IMR-90 (cell line): ENCODE data around the gene TFAM. TPM values are rescaled to one million over a fixed set of nuclear protein-coding genes. Genes with fewer than 3 reads are reported as not detected.

Source experiments
- ATAC-seq: fragments of 200-7000 bp; cut with Tn5 transposase; 2 replicates; pipeline ENCODE4 v1.9.1; 2020; ENCODE audit warnings: low read depth, mild to moderate bottlenecking, moderate library complexity
- BruUV-seq: library from RNA; stranded (reverse); fragments of 400-500 nt; replicated peaks from 2 replicates; lab custom pipeline; 2021; lab: Mats Ljungman, UMichigan
- CTCF ChIA-PET: fragments of 300-600 bp; formaldehyde crosslinking; extraction: SDS; loops from one replicate; lab custom pipeline; 2021; ENCODE audit warnings: antibody characterized with exemption; lab: Yijun Ruan, JAX
- POLR2A ChIA-PET: fragments of 300-600 bp; sonication (Branson Sonifier 250); formaldehyde crosslinking; loops from one replicate; lab custom pipeline; 2022; ENCODE audit warnings: antibody characterized with exemption; ENCODE audit not compliant: unreplicated experiment; lab: Charles Lee
- DNase-seq: peaks from one replicate; pipeline ENCODE4 v3.0.0; 2013
- H2AFZ ChIP-seq: replicated peaks from 2 replicates; pipeline ENCODE3; 2013; ENCODE audit warnings: low read length, mild to moderate bottlenecking; ENCODE audit not compliant: poor library complexity
- H2AK5ac ChIP-seq: 2 replicates; pipeline ENCODE4 v1.6.1; 2013; ENCODE audit warnings: low read depth, low read length, inconsistent platforms
- H2AK9ac ChIP-seq: replicated peaks from 2 replicates; pipeline ENCODE3; 2013; ENCODE audit warnings: mild to moderate bottlenecking, low read depth, low read length, moderate library complexity; ENCODE audit not compliant: poor library complexity
- H2BK120ac ChIP-seq: 2 replicates; pipeline ENCODE4 v1.6.1; 2013; ENCODE audit warnings: low read depth, low read length, inconsistent platforms
- H2BK15ac ChIP-seq: 3 replicates; pipeline ENCODE4 v1.6.1; 2013; ENCODE audit warnings: low read depth, low read length, inconsistent platforms
- H2BK20ac ChIP-seq: 2 replicates; pipeline ENCODE4 v1.6.1; 2013; ENCODE audit warnings: low read depth, mild to moderate bottlenecking, inconsistent platforms, low read length, moderate library complexity
- H2BK5ac ChIP-seq: 2 replicates; pipeline ENCODE4 v1.6.1; 2013; ENCODE audit warnings: mild to moderate bottlenecking, low read depth, low read length, inconsistent platforms; ENCODE audit not compliant: poor library complexity, severe bottlenecking
- H3K14ac ChIP-seq: replicated peaks from 2 replicates; pipeline ENCODE4 v1.6.1; 2013; ENCODE audit warnings: low read depth, low read length, inconsistent platforms
- H3K18ac ChIP-seq: 2 replicates; pipeline ENCODE4 v1.6.1; 2013; ENCODE audit warnings: low read depth, low read length, control low read depth
- H3K23ac ChIP-seq: 2 replicates; pipeline ENCODE4 v1.6.1; 2013; ENCODE audit warnings: low read depth, low read length, inconsistent platforms
- H3K27ac ChIP-seq: 2 replicates; pipeline ENCODE4 v1.5.1; 2013; ENCODE audit warnings: mild to moderate bottlenecking, control low read depth, low read length; ENCODE audit not compliant: insufficient read depth
- H3K27me3 ChIP-seq: 2 replicates; pipeline ENCODE4 v1.6.1; 2013; ENCODE audit warnings: low read length; ENCODE audit not compliant: control insufficient read depth, insufficient read depth
- H3K36me3 ChIP-seq: 2 replicates; pipeline ENCODE4 v1.6.1; 2013; ENCODE audit warnings: low read length, mixed read lengths; ENCODE audit not compliant: control insufficient read depth, insufficient read depth
- H3K4ac ChIP-seq: 2 replicates; pipeline ENCODE4 v1.6.1; 2013; ENCODE audit warnings: low read depth, low read length, inconsistent platforms
- H3K4me1 ChIP-seq: 2 replicates; pipeline ENCODE4 v1.6.1; 2013; ENCODE audit warnings: low read length, mixed read lengths; ENCODE audit not compliant: control insufficient read depth, insufficient read depth
- H3K4me2 ChIP-seq: 2 replicates; pipeline ENCODE4 v1.6.1; 2013; ENCODE audit warnings: low read depth, mild to moderate bottlenecking, control low read depth, low read length, moderate library complexity
- H3K4me3 ChIP-seq: 2 replicates; pipeline ENCODE4 v1.5.1; 2013; ENCODE audit warnings: low read depth, mild to moderate bottlenecking, control low read depth, low read length, moderate library complexity; ENCODE audit not compliant: insufficient read depth
- H3K56ac ChIP-seq: 2 replicates; pipeline ENCODE4 v1.6.1; 2013; ENCODE audit warnings: low read length, inconsistent platforms; ENCODE audit not compliant: insufficient read depth; ENCODE audit errors: extremely low read depth
- H3K79me1 ChIP-seq, 2 experiments: 2 replicates each; pipeline ENCODE4 v1.6.1; 2013; ENCODE audit warnings: low read length in 2 of 2, inconsistent platforms in 1 of 2, low read depth in 1 of 2
- H3K9ac ChIP-seq: 2 replicates; pipeline ENCODE4 v1.6.1; 2013; ENCODE audit warnings: low read depth, low read length, control low read depth
- H3K9me1 ChIP-seq: 2 replicates; pipeline ENCODE4 v1.6.1; 2013; ENCODE audit warnings: low read length, inconsistent platforms; ENCODE audit not compliant: insufficient read depth
- H3K9me3 ChIP-seq: 2 replicates; pipeline ENCODE4 v1.6.1; 2013; ENCODE audit warnings: low read length; ENCODE audit not compliant: control insufficient read depth, insufficient read depth
- H4K20me1 ChIP-seq: 2 replicates; pipeline ENCODE4 v1.6.1; 2013; ENCODE audit warnings: low read length, inconsistent platforms; ENCODE audit not compliant: insufficient read depth
- H4K5ac ChIP-seq: 2 replicates; pipeline ENCODE4 v1.6.1; 2013; ENCODE audit warnings: mild to moderate bottlenecking, low read depth, low read length, control low read depth
- H4K8ac ChIP-seq, 2 experiments: 2 replicates each; pipeline ENCODE4 v1.6.1; 2013; ENCODE audit warnings: low read depth in 2 of 2, low read length in 2 of 2, control low read depth in 1 of 2, inconsistent platforms in 1 of 2
- H4K91ac ChIP-seq: 2 replicates; pipeline ENCODE4 v1.6.1; 2013; ENCODE audit warnings: low read depth, low read length, inconsistent platforms; ENCODE audit not compliant: insufficient read depth
- BHLHE40 ChIP-seq: fragments of 150-350 bp; IDR thresholded peaks from 2 replicates; pipeline ENCODE4 v1.6.1; 2016; ENCODE audit warnings: mild to moderate bottlenecking, low read depth, low read length
- CEBPB ChIP-seq: IDR thresholded peaks from 2 replicates; pipeline ENCODE4 v1.6.1; 2012; ENCODE audit warnings: low read depth, low read length, improper control_type of control experiment
- CHD1 ChIP-seq: IDR thresholded peaks from 2 replicates; pipeline ENCODE4 v1.6.1; 2012; ENCODE audit warnings: low read depth, low read length, improper control_type of control experiment
- CTCF ChIP-seq: conservative IDR thresholded peaks from 2 replicates; pipeline ENCODE4 v1.5.1; 2012; ENCODE audit warnings: mild to moderate bottlenecking, low read depth, low read length, improper control_type of control experiment
- ELK1 ChIP-seq: fragments of 150-350 bp; IDR thresholded peaks from 2 replicates; pipeline ENCODE4 v1.6.1; 2016; ENCODE audit warnings: low read depth, mild to moderate bottlenecking, low read length, moderate library complexity, borderline replicate concordance
- FOS ChIP-seq: fragments of 150-350 bp; IDR thresholded peaks from 2 replicates; pipeline ENCODE4 v1.6.1; 2016; ENCODE audit warnings: low read depth, low read length
- MAFK ChIP-seq: IDR thresholded peaks from 2 replicates; pipeline ENCODE4 v1.6.1; 2012; ENCODE audit warnings: low read depth, low read length, improper control_type of control experiment
- MAZ ChIP-seq: IDR thresholded peaks from 2 replicates; pipeline ENCODE4 v1.6.1; 2012; ENCODE audit warnings: low read depth, mild to moderate bottlenecking, low read length, improper control_type of control experiment, moderate library complexity, borderline replicate concordance
- MXI1 ChIP-seq: IDR thresholded peaks from 2 replicates; pipeline ENCODE4 v1.6.1; 2012; ENCODE audit warnings: low read depth, mild to moderate bottlenecking, low read length, moderate library complexity, borderline replicate concordance
- NFE2L2 ChIP-seq: fragments of 150-350 bp; IDR thresholded peaks from 2 replicates; pipeline ENCODE4 v1.6.1; 2016; ENCODE audit warnings: low read depth, mild to moderate bottlenecking, low read length
- POLR2A ChIP-seq: IDR thresholded peaks from 2 replicates; pipeline ENCODE4 v1.6.1; 2012; ENCODE audit warnings: mild to moderate bottlenecking, low read depth, low read length
- RAD21 ChIP-seq: IDR thresholded peaks from 2 replicates; pipeline ENCODE4 v1.6.1; 2012; ENCODE audit warnings: low read length, improper control_type of control experiment
- RCOR1 ChIP-seq: IDR thresholded peaks from 2 replicates; pipeline ENCODE4 v1.6.1; 2012; ENCODE audit warnings: mild to moderate bottlenecking, low read length, improper control_type of control experiment; ENCODE audit not compliant: insufficient replicate concordance
- RFX5 ChIP-seq: IDR thresholded peaks from 2 replicates; pipeline ENCODE4 v1.8.0; 2012; ENCODE audit warnings: low read depth, mild to moderate bottlenecking, low read length, moderate library complexity
- SMC3 ChIP-seq: fragments of 150-350 bp; IDR thresholded peaks from 2 replicates; pipeline ENCODE4 v1.6.1; 2016; ENCODE audit warnings: low read depth, mild to moderate bottlenecking, antibody characterized with exemption, low read length, moderate library complexity
- USF2 ChIP-seq: fragments of 150-350 bp; IDR thresholded peaks from 2 replicates; pipeline ENCODE4 v1.6.1; 2017; ENCODE audit warnings: mild to moderate bottlenecking, antibody characterized with exemption, low read length, low read depth
- WGBS, 2 experiments: methylation state at CpG; one replicate each; pipeline versions ENCODE4 v1.1.5 to v1.1.7; 2013; ENCODE audit warnings: missing lambda C conversion rate in 2 of 2; ENCODE audit not compliant: insufficient read length in 1 of 2; ENCODE audit errors: extremely low coverage in 2 of 2; 5-methylcytosine and 5-hydroxymethylcytosine counted together
- dilution Hi-C: fragments of 300-500 bp; cut with HindIII; formaldehyde crosslinking; loops from one replicate; pipeline ENCODE4 v1.14.3; 2018; ENCODE audit warnings: low sequenced_read_pairs; ENCODE audit not compliant: unreplicated experiment
- in situ Hi-C: fragments of 300-500 bp; cut with MboI; formaldehyde crosslinking; loops from 3 replicates; pipeline ENCODE4 v1.14.3; 2019; ENCODE audit warnings: low sequenced_read_pairs, inconsistent platforms, mixed read lengths
- intact Hi-C: fragments of 100-400 bp; cut with micrococcal nuclease; formaldehyde crosslinking; loops from 2 replicates; pipeline ENCODE4 v1.10.0; 2022
- polyA plus RNA-seq, 3 experiments: library from polyadenylated mRNA; depleted of rRNA; stranded (reverse); fragments of >200 nt; gene quantifications; 2 replicates each; pipeline ENCODE4 v1.2.3, GENCODE V29; 2012; ENCODE audit warnings: low replicate concordance in 1 of 3
- total RNA-seq: library from RNA; depleted of rRNA; stranded (reverse); fragments of >200 nt; gene quantifications from 2 replicates; pipeline ENCODE4 v1.2.3, GENCODE V29; 2012

The TFAM gene
- total and polyA plus RNA-seq, 2 of the 4 experiments (the other 2 are of a cell fraction) = 7.6 to 16.7 TPM

- no peak overlapping the region for H2AK9ac ChIP-seq
- H4K5ac ChIP-seq = no peak overlapping the region
- H3K79me1 ChIP-seq = no peaks in the 10 kb centered on the region
- H2BK15ac ChIP-seq = no peak overlapping the region
- no peak overlapping the region for H3K18ac ChIP-seq
- no peak overlapping the region for H3K4me2 ChIP-seq
- ChIA-PET CTCF (interaction anchor here (0.8 to 1.3 kb wide), 3 partner anchors 97 to 331 kb away, joined by 3 to 6 read pairs (median 3); no protein-coding TSS in a partner anchor), POLR2A (no interaction called here)
- intact Hi-C loops = loop anchor here (5.0 kb wide), 2 partner anchors 230 to 770 kb away; no protein-coding TSS in a partner anchor
- no peak overlapping the region for H3K4ac ChIP-seq
- no peak overlapping the region for H3K4me3 ChIP-seq
- no peaks in the 10 kb centered on the region for H3K27me3 ChIP-seq
- H2AFZ ChIP-seq = no peak overlapping the region
- H2AK5ac ChIP-seq = no peak overlapping the region
- in situ Hi-C loops = loop anchor here (10.0 to 25.0 kb wide), 2 partner anchors 372 to 800 kb away; no protein-coding TSS in a partner anchor
- H3K56ac ChIP-seq = no peak overlapping the region
- DNase-seq (peak; percentile 63), ATAC-seq (peak; percentile 38)
- peaks cover 3% of the 10 kb centered on the region for H3K9me1 ChIP-seq
- no TSS peak for BruUV-seq
- no peak overlapping the region for H3K14ac ChIP-seq
- no peaks in the 10 kb centered on the region for H4K20me1 ChIP-seq
- H3K4me1 ChIP-seq = peaks cover 5% of the 10 kb centered on the region
- TF ChIP-seq RCOR1 (no peak), ELK1 (no peak), RAD21 (no peak), MAZ (no peak), CEBPB (no peak), BHLHE40 (no peak), CHD1 (no peak), POLR2A (no peak), MAFK (no peak), FOS (no peak), RFX5 (no peak), CTCF (no peak), NFE2L2 (no peak), SMC3 (no peak), MXI1 (no peak), USF2 (no peak)
- no peak overlapping the region for H3K9ac ChIP-seq
- H2BK20ac ChIP-seq = no peak overlapping the region
- no peak overlapping the region for H3K27ac ChIP-seq
- H2BK5ac ChIP-seq = no peak overlapping the region
- H3K9me3 ChIP-seq = no peaks in the 10 kb centered on the region
- H3K23ac ChIP-seq = no peak overlapping the region
- no peak overlapping the region; a peak in 1 of 4 replicates for H4K8ac ChIP-seq
- dilution Hi-C loops = no loop called here
- H4K91ac ChIP-seq = no peak overlapping the region
- WGBS, 2 experiments = no CpG with 5 or more reads among the region's 2 CpGs
- no peaks in the 10 kb centered on the region for H3K36me3 ChIP-seq
- H2BK120ac ChIP-seq = no peak overlapping the region
These were observed 27.3 kb downstream of the TFAM start for GRCh38 chr10:58412502-58412961.
